NCI-H2171 treated with DMSO at 0.1 percent for 48 hours (cell line): ENCODE data around the gene NOX5.
"Not testable (repeated sequence)": the region's sequence is repeated elsewhere in the genome, so short reads cannot be mapped to it uniquely, and the experiment has no call there.

Experiments used
- DNase-seq: peaks from one replicate; lab custom pipeline; 2025; lab: John Stamatoyannopoulos, UW

NOX5 gene, protein sequence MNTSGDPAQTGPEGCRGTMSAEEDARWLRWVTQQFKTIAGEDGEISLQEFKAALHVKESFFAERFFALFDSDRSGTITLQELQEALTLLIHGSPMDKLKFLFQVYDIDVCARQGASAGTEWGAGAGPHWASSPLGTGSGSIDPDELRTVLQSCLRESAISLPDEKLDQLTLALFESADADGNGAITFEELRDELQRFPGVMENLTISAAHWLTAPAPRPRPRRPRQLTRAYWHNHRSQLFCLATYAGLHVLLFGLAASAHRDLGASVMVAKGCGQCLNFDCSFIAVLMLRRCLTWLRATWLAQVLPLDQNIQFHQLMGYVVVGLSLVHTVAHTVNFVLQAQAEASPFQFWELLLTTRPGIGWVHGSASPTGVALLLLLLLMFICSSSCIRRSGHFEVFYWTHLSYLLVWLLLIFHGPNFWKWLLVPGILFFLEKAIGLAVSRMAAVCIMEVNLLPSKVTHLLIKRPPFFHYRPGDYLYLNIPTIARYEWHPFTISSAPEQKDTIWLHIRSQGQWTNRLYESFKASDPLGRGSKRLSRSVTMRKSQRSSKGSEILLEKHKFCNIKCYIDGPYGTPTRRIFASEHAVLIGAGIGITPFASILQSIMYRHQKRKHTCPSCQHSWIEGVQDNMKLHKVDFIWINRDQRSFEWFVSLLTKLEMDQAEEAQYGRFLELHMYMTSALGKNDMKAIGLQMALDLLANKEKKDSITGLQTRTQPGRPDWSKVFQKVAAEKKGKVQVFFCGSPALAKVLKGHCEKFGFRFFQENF

DNA sequence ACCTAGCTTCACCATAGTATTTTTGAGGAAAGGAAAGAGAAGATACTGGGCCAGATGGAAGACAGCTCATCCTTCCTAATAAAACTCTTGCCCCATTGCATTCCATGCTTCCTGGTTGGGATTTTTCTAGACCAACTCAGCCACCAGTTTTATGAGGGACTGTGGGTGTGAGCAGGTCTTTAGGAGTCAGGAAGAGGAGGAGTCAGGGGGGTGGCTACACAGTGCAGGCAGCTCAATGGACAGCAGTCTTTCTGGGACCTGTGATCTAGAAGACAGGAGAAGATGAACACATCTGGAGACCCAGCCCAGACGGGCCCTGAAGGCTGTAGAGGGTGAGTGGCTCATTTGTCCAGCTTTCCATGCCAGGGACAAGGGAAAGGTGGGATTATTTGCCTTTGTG is at the start of gene NOX5:
Gene NOX5 (plus strand): TSS at position 242 of the 400 bp plus-strand sequence. CDS start 41 bp downstream, at position 283.
- no peak for DNase-seq

GRCh38 chr15:68966996-68967395 is 47.5 kb upstream of the NOX5 start:
- DNase-seq = no peak

- DNase-seq = no peak
Observed at GRCh38 chr15:68967948-68968347, 46.5 kb upstream of the NOX5 start.

DNA sequence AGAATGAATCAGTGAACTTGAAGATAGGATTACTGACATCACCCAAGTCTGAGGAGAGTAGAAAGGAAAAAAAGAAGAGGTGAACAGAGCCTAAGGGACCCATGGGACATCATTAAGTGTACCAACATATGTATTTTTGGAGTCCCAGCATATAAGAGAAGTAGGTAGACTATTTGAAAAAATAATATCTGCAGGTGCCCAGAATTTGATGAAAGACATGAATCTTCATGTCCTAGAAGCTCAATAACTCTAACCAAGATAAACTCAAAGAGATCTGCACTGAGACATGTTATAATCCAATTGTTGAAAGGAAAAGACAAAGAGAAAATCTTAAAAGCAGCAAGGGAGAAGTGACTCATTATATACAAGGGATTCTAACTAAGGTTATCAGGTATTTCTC is 45.2 kb upstream of the NOX5 start:
- peak; percentile 69 for DNase-seq

DNA sequence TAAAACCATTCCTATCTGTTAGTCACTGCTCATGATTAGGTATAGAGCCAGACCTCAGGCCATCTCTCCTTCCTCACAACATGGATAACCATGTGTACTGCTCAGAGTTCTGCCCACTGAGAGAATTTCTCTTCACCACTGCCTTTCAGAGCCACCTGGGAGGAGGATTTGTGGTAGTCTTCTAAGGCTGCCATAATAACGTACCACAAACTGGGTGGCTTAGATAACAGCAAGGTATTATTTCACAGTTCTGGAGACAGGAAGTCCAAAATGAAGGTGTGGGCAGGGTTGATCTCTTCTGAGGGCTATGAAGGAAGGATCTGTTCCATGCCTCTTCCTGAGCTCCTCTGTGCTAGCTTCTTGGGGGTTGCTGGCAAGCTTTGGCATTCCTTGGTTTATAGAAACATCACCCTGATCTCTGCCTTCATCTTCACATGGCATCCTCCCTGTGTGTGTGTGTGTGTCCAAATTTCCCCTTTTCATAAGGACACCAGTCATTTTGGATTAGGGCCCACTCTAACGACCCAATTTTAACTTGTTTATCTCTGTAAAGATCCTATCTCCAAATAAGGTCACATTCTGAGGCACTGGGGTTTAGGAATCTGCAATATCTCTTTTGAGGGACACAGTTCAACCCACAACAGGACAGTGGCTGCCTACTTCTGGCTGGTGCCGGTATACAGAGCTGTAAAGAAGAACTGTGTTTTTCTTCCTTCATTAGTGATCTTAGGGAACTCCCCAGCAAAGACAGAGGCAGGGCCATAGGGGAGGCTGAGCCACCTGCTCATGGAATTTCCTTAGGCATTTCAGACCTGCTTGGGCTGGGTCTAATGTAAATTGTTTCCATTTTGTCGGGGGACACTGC is 42.1 kb upstream of the NOX5 start:
- DNase-seq = no peak

- not testable (repeated sequence) for DNase-seq
Observed at GRCh38 chr15:68975651-68976160, 38.8 kb upstream of the NOX5 start.

DNA sequence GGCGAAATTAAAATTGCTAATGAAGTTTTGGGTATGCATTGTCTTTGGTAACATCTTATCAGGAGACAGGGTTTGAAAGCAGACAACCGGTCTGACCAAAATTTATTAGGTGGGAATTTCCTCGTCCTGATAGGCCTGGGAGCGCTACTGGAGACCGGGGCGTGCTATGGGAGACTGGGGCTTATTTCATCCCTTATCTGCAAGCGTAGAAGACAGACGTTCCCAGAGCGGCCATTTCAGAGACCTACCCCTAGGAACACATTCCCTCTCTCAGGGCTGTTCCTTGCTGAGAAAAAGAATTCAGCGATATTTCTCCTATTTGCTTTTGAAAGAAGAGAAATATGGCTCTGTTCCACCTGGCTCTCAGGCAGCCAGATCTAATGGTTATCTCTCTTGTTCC is 37.1 kb upstream of the NOX5 start:
- not testable (repeated sequence) for DNase-seq

DNA sequence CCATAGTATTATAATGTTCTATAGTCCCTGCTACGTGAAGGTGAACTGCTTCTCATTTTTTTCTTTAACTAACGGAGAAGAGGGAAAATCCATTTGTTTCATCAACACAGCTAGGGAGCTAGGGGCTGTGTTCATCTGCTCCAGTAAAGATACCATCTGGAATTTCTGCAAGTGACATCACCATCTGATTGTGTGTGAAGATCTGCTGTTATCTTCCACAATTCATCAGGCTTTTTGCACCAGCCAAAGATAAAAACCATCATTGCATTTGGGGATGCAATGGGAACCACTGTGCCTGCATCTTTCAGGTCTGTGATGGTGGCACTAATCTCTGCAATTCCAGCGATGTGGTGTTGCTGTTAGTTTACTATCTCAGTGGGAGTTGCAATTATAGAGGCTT is 35.5 kb upstream of the NOX5 start:
- DNase-seq = peak; percentile 57

DNA sequence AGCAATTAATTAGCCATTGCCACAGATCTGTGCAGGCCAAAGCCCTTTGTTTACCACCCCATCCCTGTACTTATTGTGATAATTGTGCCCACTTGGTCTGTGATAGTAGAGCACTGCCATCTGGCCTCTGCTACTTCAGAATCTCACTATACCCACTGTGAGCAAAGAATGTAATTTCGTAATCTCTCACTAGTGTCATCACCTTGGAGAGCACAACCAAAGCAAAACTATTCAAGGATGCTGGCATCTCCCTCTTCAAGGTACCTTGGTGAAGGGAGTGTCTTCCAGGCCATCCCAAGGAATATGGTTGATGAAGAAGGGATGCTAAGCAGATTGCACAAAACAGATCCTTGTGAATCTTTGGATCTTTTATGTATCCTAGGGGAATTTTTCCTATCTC is 34.7 kb upstream of the NOX5 start:
- DNase-seq = peak; percentile 71

DNA sequence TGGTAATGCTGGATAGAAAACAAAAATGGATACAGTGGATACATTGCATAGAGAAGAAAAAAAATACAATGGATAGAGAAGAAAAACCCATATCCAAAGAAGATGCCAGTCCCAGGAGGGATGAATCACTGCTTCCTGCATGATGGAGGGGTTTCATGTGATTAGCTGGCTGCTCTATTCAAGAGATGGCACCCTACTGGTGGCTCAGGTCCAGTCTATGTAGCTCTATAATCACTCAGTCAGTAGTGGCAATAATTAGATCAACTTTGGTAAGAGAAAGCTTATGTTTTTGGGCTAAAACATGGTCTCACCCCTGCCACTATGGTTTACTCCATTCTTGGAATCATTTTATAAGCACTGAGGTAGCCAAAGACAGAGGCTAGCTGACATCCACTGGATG is 33.7 kb upstream of the NOX5 start:
- peak; percentile 56 for DNase-seq

GRCh38 chr15:68981941-68982340 is 32.6 kb upstream of the NOX5 start:
- peak; percentile 99 for DNase-seq

- peak; percentile 50 for DNase-seq
Observed at GRCh38 chr15:68982976-68983563, 31.4 kb upstream of the NOX5 start.

DNA sequence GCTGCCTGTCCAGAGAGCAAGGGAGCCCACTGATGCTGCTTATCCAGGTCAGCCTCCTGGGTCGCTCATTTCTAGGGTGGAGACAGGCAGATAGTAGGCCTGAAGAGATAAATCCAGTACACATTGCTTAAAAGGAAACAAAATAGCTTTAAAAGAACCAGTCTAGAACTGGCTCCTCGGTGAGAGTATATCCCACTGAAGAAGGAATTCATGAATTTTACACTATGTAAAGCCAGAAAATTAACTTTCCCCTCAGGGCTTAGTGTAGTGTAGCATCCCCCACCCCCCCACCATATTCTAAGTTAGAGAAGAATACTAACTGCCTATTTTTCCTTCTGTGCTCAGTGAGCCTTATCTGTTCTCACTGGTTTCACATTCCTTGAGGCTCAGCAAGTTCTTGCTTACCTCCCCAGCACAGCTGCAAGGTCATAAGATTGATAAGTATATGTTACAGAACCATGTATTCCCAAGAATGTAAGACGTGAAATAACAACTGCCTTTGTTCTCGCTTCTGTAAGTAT is 30.5 kb upstream of the NOX5 start:
- no peak for DNase-seq

DNA sequence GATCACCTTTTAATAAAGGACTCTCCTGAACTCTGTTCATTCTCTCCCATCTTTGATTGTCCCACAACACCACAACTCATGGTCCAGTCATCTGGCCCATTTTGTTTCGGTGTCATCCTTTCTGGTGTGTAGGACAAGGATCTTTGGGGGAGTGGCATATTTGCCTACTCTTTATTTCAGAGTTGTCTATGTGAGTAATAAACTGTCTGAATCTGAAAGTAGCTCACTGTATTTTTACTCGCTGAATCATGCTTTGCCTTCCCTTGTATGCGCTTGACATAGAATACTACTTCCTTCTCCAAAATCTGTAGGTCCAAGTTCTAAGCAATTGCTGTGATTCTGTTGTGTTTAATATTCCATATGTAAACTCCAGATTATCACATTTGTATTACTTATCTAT is 29.9 kb upstream of the NOX5 start:
- DNase-seq = no peak

DNA sequence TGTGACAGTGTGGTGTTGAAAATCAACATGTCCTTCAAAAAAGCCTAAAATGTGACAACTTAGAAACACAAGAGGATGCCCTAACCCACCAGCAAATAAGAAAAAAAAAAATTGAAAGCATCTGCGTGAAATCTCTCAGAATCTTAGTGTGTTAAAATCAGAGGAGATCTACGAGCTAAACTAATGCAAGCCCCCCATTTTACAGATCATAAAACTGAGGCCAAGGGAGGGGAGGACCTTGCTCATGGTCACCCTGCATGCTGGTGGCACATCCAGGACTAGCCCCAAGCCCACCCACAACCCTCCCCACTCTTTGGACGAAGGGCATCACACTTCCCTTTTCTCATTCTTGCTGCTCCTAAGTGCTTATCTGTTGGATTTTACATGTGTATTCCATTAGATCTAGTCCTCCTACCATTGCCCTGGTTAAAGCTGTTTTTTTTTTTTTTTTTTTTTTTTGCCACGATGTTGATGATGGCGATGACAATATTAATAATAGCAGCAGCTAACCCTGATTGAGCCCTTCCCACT is 29.1 kb upstream of the NOX5 start:
- DNase-seq = no peak

DNA sequence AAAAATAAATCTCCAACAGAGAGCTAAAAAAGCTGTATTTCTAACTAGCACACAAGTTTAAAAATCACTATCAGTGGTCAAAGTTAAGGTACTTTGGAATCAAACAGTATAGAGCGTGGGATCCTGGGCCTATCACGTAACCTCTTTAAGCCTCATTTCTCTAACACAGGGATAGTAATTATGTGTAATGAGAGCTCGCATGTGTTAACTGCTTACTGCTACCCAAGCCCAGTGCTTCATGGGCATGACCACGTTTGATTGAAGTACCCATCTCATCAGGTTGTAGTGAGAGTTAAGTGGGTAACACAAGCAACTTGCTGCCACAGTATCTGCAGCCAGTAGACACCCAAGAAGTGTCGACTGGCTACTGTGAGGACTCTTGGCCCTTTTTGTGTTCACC is 28.2 kb upstream of the NOX5 start:
- peak; percentile 51 for DNase-seq

DNA sequence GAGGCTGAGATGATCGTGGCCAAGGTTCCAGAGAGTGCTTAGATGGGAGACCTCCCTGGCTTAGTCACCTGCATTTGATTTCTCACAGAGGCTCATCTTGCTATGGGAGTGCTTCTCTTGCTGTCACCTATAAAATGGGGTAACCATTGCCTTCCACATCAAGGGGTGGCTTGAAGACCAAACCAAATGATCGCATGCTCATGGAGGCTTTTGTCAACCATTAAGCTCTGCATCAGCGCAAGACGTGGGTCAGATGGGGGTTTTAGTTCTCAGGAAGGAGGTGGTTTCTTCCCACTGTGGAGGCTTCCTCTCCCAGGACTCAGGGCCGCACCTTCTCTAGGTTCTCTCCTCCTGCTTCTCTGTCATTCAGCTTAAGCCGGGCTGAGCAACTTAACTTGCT is 27.4 kb upstream of the NOX5 start:
- no peak for DNase-seq

DNA sequence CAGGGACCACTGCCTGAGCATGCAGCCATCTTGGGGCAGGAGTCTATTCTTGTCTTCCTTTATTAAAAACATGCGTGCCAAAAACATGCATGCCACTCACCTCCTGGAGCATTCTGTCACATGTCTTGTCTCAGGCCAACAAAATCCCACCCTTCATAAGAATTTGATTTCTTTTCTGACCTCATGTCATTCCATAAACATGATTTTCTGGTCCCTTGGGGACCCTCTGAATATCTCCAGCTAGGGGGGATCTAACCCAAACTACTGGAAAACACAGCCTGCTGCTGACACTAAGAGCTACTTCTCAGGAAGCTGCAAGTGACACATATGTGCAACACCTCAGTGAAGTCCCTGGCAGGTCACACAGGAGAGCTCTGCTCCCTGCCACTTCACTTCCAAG is 26.8 kb upstream of the NOX5 start:
- DNase-seq = no peak

- no peak for DNase-seq
Observed at GRCh38 chr15:68989541-68990230, 24.8 kb upstream of the NOX5 start.

DNA sequence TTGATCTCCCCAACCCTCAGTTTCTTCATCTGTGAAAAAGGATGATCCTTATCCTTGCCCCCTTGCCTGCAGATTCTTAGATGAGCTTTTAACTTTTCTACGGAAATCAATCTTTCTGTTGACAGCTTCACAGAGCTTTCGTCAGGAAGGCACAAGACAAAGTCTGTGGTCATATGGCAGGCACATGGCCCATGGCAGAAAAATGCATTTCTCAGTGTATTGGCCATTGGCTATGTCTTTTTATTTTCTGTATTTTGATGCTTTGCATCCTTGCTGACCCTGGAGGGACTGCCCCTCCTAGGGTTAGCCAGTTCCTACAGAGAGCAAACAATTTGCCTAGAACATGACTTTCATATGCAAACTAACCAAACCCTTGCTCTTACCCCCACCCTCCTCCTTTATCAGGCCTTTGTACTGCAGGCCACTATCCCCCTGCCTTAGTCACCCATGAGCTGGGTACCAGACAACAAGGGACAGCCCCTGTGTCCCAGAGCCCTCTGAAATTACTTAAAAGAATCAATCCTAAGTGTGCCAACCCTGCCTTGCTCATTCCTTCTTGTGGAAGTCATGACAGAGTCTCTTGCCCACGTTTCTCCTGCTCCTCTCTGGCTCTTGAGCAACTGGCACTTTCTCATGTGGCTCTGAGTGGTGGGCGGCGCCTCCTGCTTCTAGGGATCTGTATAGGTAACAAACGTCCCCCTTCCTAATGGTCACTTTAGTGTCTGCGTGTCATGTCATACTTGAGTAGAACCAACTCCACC is 24.1 kb upstream of the NOX5 start:
- no peak for DNase-seq
